ENCODE measurements around the gene PAM.

DNA sequence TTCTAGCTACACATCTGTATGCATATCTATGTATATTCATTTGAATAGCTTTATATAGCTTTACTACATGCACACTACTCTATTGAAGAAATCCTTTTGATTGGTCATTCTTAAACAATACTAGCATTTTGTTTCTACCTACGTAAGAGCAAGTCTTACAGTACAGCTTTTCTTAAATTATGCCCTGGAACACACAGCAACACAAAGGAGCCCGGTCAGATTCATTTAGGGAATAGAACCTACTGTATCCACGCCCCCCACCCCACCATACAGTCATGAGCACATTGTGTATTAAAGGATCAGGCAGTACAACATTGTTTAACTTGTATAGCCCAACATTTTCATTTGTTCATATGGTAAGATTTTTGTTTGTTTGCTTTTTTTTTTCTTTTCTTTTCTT is 202.0 kb downstream of the PAM start:
- TF ChIP-seq, protein P1, sequence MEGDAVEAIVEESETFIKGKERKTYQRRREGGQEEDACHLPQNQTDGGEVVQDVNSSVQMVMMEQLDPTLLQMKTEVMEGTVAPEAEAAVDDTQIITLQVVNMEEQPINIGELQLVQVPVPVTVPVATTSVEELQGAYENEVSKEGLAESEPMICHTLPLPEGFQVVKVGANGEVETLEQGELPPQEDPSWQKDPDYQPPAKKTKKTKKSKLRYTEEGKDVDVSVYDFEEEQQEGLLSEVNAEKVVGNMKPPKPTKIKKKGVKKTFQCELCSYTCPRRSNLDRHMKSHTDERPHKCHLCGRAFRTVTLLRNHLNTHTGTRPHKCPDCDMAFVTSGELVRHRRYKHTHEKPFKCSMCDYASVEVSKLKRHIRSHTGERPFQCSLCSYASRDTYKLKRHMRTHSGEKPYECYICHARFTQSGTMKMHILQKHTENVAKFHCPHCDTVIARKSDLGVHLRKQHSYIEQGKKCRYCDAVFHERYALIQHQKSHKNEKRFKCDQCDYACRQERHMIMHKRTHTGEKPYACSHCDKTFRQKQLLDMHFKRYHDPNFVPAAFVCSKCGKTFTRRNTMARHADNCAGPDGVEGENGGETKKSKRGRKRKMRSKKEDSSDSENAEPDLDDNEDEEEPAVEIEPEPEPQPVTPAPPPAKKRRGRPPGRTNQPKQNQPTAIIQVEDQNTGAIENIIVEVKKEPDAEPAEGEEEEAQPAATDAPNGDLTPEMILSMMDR (optimal IDR thresholded peaks at IDR 0.05 in 1 of 3, IDR thresholded peaks at IDR 0.05 in 1 of 3, conservative IDR thresholded peaks at IDR 0.05 in 1 of 3; ENCODE audit: extremely low read depth in 1 of 3, insufficient read depth in 2 of 3, low read length in 3 of 3) = no peak
- no peak for TF ChIP-seq EZH2 (IDR thresholded peaks at IDR 0.05; ENCODE audit: low read length)
